HepG2 (cell line): ENCODE measurements around the gene CNR2. TPM values are rescaled to one million over a fixed set of nuclear protein-coding genes. Genes with fewer than 3 reads are reported as not detected.

Experiments used
- ATF1 ChIP-seq: IDR thresholded peaks from 2 replicates; pipeline ENCODE4 v1.6.1; 2016; ENCODE audit warnings: mild to moderate bottlenecking, control low read depth
- KDM6A ChIP-seq: IDR thresholded peaks from 2 replicates; pipeline ENCODE4 v1.6.1; 2016; ENCODE audit warnings: low read depth
- MAZ ChIP-seq, 2 experiments: sonication (generic) in 1 of 2; formaldehyde crosslinking in 1 of 2; IDR thresholded peaks; 2 replicates each; pipeline versions ENCODE4 v1.5.0 to v1.6.1; 2012 to 2020; ENCODE audit warnings: low read depth in 2 of 2, mild to moderate bottlenecking in 2 of 2, borderline replicate concordance in 1 of 2, improper control_type of control experiment in 1 of 2, low read length in 1 of 2, missing genetic modification reagents in 1 of 2, moderate library complexity in 1 of 2
- MED13 ChIP-seq: sonication (generic); formaldehyde crosslinking; IDR thresholded peaks from 2 replicates; pipeline ENCODE4 v1.5.0; 2020; ENCODE audit warnings: missing genetic modification reagents
- SP1 ChIP-seq, 2 experiments: fragments of 450-650 bp in 1 of 2; sonication (generic) in 1 of 2; formaldehyde crosslinking in 1 of 2; IDR thresholded peaks; 2 replicates each; pipeline versions ENCODE4 v1.4.0 to v1.6.1; 2016 to 2020; ENCODE audit warnings: missing genetic modification reagents in 1 of 2
- STAG1 ChIP-seq: sonication (generic); formaldehyde crosslinking; IDR thresholded peaks from 2 replicates; pipeline ENCODE4 v1.4.0; 2020; ENCODE audit warnings: missing genetic modification reagents
- ZNF331 ChIP-seq: sonication (generic); formaldehyde crosslinking; IDR thresholded peaks from 2 replicates; pipeline ENCODE4 v1.4.0; 2020; ENCODE audit warnings: missing genetic modification reagents
- ZNF451 ChIP-seq: sonication (generic); formaldehyde crosslinking; IDR thresholded peaks from 2 replicates; pipeline ENCODE4 v1.5.0; 2020; ENCODE audit warnings: mild to moderate bottlenecking, missing genetic modification reagents
- ZNF556 ChIP-seq: sonication (generic); formaldehyde crosslinking; IDR thresholded peaks from 2 replicates; pipeline ENCODE4 v1.4.0; 2020; ENCODE audit warnings: mild to moderate bottlenecking, missing genetic modification reagents, borderline replicate concordance
- ZSCAN21 ChIP-seq: sonication (generic); formaldehyde crosslinking; IDR thresholded peaks from 2 replicates; pipeline ENCODE4 v1.8.0; 2022; ENCODE audit warnings: mild to moderate bottlenecking, missing genetic modification reagents, moderate library complexity, borderline replicate concordance
- polyA plus RNA-seq, 8 experiments: library from polyadenylated mRNA; depleted of rRNA in 3 of 8; stranded (reverse) in 7 of 8; unstranded in 1 of 8; fragments of >200 nt; fragmentation: Illumina TruSeq in 4 of 8; extraction: Trizol in 4 of 8; gene quantifications; 2 replicates each; pipeline versions ENCODE4 v1.2.1 to v1.2.3, GENCODE V29; 2011 to 2016; ENCODE audit warnings: low read depth in 4 of 8, missing spikeins in 1 of 8, mixed read lengths in 1 of 8; ENCODE audit not compliant: insufficient read depth in 1 of 8
- total RNA-seq, 5 experiments: library from RNA; depleted of rRNA; stranded (reverse); fragments of >200 nt; fragmentation: Illumina TruSeq; extraction: Trizol; gene quantifications; 2 replicates each; pipeline ENCODE4 v1.2.3, GENCODE V29; 2016; ENCODE audit warnings: low read depth in 1 of 5
- TF ChIP-seq, protein P1 (sequence below): sonication (generic); formaldehyde crosslinking; IDR thresholded peaks from 2 replicates; pipeline ENCODE4 v1.5.1; 2020; ENCODE audit warnings: missing genetic modification reagents, mild to moderate bottlenecking, borderline replicate concordance
- TF ChIP-seq, protein P2 (sequence below): conservative IDR thresholded peaks from 2 replicates; pipeline ENCODE4 v1.6.1; 2018; ENCODE audit warnings: missing genetic modification reagents

CNR2 gene
- total and polyA plus RNA-seq, 2 of the 13 experiments (the other 11 are each of a cell fraction or from before 2014, with no cell fraction given): not detected

DNA sequence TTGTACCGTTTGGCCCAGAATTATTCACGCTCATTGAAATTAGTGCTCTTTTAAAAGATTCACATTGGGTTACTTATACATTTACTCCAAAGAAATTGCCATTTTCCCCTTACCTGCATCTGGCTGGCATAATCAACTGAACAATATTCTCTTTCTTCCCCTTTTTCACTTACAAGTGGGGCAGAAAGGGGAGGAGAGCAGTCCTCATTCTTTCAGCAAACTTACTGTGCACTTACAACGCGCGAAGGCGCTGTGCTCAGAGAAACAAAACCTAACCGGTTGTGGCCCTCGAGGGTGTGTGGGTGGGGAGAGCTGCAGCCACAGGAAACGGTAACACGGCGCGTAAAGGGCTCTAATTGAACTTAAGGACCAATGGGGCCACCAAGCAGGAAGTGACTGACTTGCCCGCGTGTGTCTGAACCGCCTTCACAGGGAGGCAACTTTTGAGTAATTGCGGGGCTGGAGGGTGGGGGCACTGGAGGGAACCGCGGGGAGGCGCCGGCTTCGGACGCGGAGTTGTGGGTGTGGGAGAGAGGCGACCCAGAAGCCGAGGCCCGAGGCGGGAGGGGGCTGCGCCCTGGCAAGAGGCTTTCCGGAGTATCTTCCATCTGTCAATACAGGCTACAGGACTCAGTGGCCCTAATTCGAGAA is 45.8 kb upstream of the CNR2 start (continued):
- TF ChIP-seq, protein P1, sequence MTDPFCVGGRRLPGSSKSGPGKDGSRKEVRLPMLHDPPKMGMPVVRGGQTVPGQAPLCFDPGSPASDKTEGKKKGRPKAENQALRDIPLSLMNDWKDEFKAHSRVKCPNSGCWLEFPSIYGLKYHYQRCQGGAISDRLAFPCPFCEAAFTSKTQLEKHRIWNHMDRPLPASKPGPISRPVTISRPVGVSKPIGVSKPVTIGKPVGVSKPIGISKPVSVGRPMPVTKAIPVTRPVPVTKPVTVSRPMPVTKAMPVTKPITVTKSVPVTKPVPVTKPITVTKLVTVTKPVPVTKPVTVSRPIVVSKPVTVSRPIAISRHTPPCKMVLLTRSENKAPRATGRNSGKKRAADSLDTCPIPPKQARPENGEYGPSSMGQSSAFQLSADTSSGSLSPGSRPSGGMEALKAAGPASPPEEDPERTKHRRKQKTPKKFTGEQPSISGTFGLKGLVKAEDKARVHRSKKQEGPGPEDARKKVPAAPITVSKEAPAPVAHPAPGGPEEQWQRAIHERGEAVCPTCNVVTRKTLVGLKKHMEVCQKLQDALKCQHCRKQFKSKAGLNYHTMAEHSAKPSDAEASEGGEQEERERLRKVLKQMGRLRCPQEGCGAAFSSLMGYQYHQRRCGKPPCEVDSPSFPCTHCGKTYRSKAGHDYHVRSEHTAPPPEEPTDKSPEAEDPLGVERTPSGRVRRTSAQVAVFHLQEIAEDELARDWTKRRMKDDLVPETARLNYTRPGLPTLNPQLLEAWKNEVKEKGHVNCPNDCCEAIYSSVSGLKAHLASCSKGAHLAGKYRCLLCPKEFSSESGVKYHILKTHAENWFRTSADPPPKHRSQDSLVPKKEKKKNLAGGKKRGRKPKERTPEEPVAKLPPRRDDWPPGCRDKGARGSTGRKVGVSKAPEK: 0 out of 2 replicates have a peak, but pooled peaks have one; percentile 36
- TF ChIP-seq KDM6A: no peak
- TF ChIP-seq STAG1: peak; percentile 61
- TF ChIP-seq ZNF331 (CRISPR knock-in tag): no peak
- 0 out of 2 replicates have a peak, but pooled peaks have one; percentile 13 for TF ChIP-seq MED13 (CRISPR knock-in tag)
- TF ChIP-seq, protein P2, sequence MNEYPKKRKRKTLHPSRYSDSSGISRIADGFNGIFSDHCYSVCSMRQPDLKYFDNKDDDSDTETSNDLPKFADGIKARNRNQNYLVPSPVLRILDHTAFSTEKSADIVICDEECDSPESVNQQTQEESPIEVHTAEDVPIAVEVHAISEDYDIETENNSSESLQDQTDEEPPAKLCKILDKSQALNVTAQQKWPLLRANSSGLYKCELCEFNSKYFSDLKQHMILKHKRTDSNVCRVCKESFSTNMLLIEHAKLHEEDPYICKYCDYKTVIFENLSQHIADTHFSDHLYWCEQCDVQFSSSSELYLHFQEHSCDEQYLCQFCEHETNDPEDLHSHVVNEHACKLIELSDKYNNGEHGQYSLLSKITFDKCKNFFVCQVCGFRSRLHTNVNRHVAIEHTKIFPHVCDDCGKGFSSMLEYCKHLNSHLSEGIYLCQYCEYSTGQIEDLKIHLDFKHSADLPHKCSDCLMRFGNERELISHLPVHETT (CRISPR knock-in tag): 0 out of 2 replicates have a peak, but pooled peaks have one; percentile 8
- TF ChIP-seq ZSCAN21 (CRISPR knock-in tag): no peak
- TF ChIP-seq MAZ (IDR thresholded peaks at IDR 0.05; ENCODE audit: borderline replicate concordance, low read depth, low read length): no peak
- peak; percentile 16; the same call in 1 of the 2 replicates for TF ChIP-seq MAZ (CRISPR knock-in tag; IDR thresholded peaks at IDR 0.05; ENCODE audit: low read depth)
- TF ChIP-seq SP1 (IDR thresholded peaks at IDR 0.05): no peak
- peak; percentile 47; the same call in 1 of the 2 replicates for TF ChIP-seq SP1 (CRISPR knock-in tag; IDR thresholded peaks at IDR 0.05)
- TF ChIP-seq ZNF556 (CRISPR knock-in tag): 0 out of 2 replicates have a peak, but pooled peaks have one; percentile 23
- 0 out of 2 replicates have a peak, but pooled peaks have one; percentile 32 for TF ChIP-seq ZNF451
- TF ChIP-seq ATF1: peak; percentile 58; the same call in 1 of the 2 replicates
